Gastroesophageal sphincter (tissue), 3 donors: ENCODE measurements around the gene EWSR1.

Experiments used
- CTCF ChIP-seq, 4 experiments: fragments of 200-600 bp in 2 of 4; fragments of 450-650 bp in 2 of 4; sonication (generic) in 1 of 4; IDR thresholded peaks; one replicate each; pipeline ENCODE4 v1.5.1; 2017 to 2019; ENCODE audit warnings: antibody characterized with exemption in 4 of 4, mild to moderate bottlenecking in 2 of 4, moderate library complexity in 2 of 4
- EP300 ChIP-seq: sonication (generic); formaldehyde crosslinking; IDR thresholded peaks from one replicate; pipeline ENCODE4 v1.6.1; 2017; ENCODE audit warnings: antibody characterized with exemption, mild to moderate bottlenecking
- POLR2AphosphoS5 ChIP-seq: sonication (generic); formaldehyde crosslinking; IDR thresholded peaks from one replicate; pipeline ENCODE4 v1.6.1; 2017; ENCODE audit warnings: antibody characterized with exemption

GRCh38 chr22:29346659-29347058 is 78.6 kb downstream of the EWSR1 start:
- TF ChIP-seq CTCF (IDR thresholded peaks at IDR 0.05) (no peak), POLR2AphosphoS5 (no peak), EP300 (no peak)
